CD8-positive, alpha-beta memory T cell (primary cell): Measurements from ENCODE around the gene AHNAK. TPM values are rescaled to one million over a fixed set of nuclear protein-coding genes. Genes with fewer than 3 reads are reported as not detected.
A peak's percentile ranks its signal among the peaks of the same experiment; 100 is the strongest.

ENCODE experiments used
- CTCF ChIA-PET: fragments of 350-600 bp; sonication (Branson Sonifier 250); formaldehyde crosslinking; loops from one replicate; lab custom pipeline; 2021; ENCODE audit warnings: antibody characterized with exemption; lab: Charles Lee
- POLR2A ChIA-PET: fragments of 350-600 bp; sonication (Branson Sonifier 250); formaldehyde crosslinking; loops from one replicate; lab custom pipeline; 2021; ENCODE audit warnings: antibody characterized with exemption; lab: Charles Lee
- DNase-seq, 5 donors: peaks; one replicate each; pipeline versions ENCODE4 v3.0.0 to v3.0.0-alpha.2; 2020 to 2022; ENCODE audit warnings: mixed read lengths in 1 of 5
- H3K27ac ChIP-seq: one replicate; pipeline ENCODE4 v1.7.0; 2013; ENCODE audit warnings: low read depth, mild to moderate bottlenecking, low read length, moderate library complexity
- H3K27me3 ChIP-seq: 2 replicates; pipeline ENCODE4 v1.7.0; 2013; ENCODE audit warnings: low read length, mild to moderate bottlenecking; ENCODE audit not compliant: insufficient read depth, poor library complexity, severe bottlenecking
- H3K36me3 ChIP-seq: 2 replicates; pipeline ENCODE4 v1.7.0; 2013; ENCODE audit warnings: mild to moderate bottlenecking, low read length, moderate library complexity; ENCODE audit not compliant: insufficient read depth
- H3K4me1 ChIP-seq: 2 replicates; pipeline ENCODE4 v1.7.0; 2013; ENCODE audit warnings: mild to moderate bottlenecking, low read length, moderate library complexity; ENCODE audit not compliant: insufficient read depth
- H3K4me3 ChIP-seq: 2 replicates; pipeline ENCODE4 v1.7.0; 2013; ENCODE audit warnings: mild to moderate bottlenecking, low read length
- H3K9me3 ChIP-seq: 2 replicates; pipeline ENCODE4 v1.7.0; 2013; ENCODE audit warnings: mild to moderate bottlenecking, low read length
- H3K27ac Mint-ChIP-seq, 8 donors: one replicate each; pipeline ENCODE4 v1.8.0; 2020 to 2021; ENCODE audit warnings: mixed read lengths in 8 of 8, mild to moderate bottlenecking in 6 of 8, inconsistent platforms in 3 of 8, moderate library complexity in 3 of 8
- H3K27me3 Mint-ChIP-seq, 2 donors: one replicate each; pipeline ENCODE4 v1.8.0; 2020 to 2021; ENCODE audit warnings: mixed read lengths in 2 of 2, mild to moderate bottlenecking in 1 of 2, moderate library complexity in 1 of 2
- H3K36me3 Mint-ChIP-seq, 3 donors: one replicate each; pipeline ENCODE4 v1.8.0; 2020 to 2021; ENCODE audit warnings: mixed read lengths in 3 of 3, inconsistent platforms in 1 of 3, mild to moderate bottlenecking in 1 of 3
- H3K4me1 Mint-ChIP-seq, 3 donors: one replicate each; pipeline ENCODE4 v1.8.0; 2020 to 2021; ENCODE audit warnings: mixed read lengths in 3 of 3, inconsistent platforms in 1 of 3, mild to moderate bottlenecking in 1 of 3
- H3K4me3 Mint-ChIP-seq, 7 donors: one replicate each; pipeline ENCODE4 v1.8.0; 2020 to 2021; ENCODE audit warnings: mixed read lengths in 7 of 7, mild to moderate bottlenecking in 6 of 7, moderate library complexity in 4 of 7, inconsistent platforms in 2 of 7
- H3K9me3 Mint-ChIP-seq, 5 donors: one replicate each; pipeline ENCODE4 v1.8.0; 2020 to 2022; ENCODE audit warnings: mixed read lengths in 5 of 5, mild to moderate bottlenecking in 3 of 5, moderate library complexity in 2 of 5, inconsistent platforms in 1 of 5
- polyA plus RNA-seq: library from polyadenylated mRNA; unstranded; fragments of 300-500 nt; fragmentation: Illumina TruSeq; gene quantifications from one replicate; pipeline ENCODE4 v1.2.3, GENCODE V29; 2021
- total RNA-seq, 2 experiments: library from RNA; stranded (reverse); gene quantifications; one replicate each; pipeline ENCODE4 v1.2.3, GENCODE V29; 2021

AHNAK gene
- total and polyA plus RNA-seq, 3 experiments from 2014 or later: 125 to 193 (median 187) TPM

DNA sequence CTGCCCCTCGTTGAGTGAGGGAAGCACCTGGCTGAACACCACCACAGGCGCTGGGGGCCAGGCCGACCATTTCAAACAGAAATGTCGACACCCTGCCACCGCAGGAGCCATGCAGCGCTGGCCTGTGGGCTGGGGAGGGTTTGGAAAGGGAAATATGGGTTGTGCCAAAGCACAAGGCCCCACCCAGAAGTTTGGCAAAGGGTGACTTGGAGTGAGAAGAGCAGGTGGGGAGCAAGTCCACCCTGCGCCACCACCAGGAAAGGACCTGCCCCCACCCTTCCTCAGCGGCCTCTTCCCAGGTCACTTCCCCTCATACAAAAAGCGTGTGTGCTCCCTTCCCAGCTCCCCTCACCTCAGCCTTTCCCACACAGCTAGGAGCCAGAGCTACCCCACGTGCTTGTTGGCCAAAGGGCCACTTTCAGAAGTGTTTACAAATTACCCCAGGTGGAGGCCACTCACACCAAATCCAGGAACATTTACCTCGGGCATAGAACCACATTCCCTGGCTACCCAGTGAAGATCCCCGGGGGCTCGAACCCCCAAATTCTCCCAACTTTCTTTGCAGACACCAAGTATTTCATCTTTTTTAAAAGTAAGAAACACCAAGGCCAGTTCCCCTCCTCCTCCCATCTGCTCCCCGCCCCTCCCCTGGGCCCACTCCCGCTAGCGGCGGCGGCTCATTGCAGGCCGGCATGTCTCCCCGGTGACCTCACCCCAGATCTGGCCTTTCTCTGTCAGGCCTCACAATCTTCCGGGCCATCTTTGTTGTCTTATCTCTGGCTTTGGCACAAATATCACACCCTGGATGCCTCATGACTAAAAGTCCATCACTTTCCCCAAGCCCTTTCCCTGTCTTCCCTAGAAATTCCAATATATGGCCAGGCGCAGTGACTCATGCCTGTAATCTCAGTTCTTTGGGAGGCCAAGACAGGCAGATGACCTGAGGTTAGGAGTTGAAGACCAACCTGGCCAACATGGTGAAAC lies 148.3 kb downstream of the AHNAK start:
- Mint-ChIP-seq H3K4me3 (no peak overlapping the region), H3K27me3 (peaks cover 0 to 2% of the 10 kb centered on the region in 2 donors), H3K36me3 (no peaks in the 10 kb centered on the region), H3K9me3 (no peaks in the 10 kb centered on the region), H3K4me1 (peaks cover 30 to 46% (median 31%) of the 10 kb centered on the region in 3 donors), H3K27ac (peak overlapping the region in 4 of 8 donors; percentile 23 to 56 (median 52))
- no peaks in the 10 kb centered on the region for H3K9me3 ChIP-seq
- POLR2A ChIA-PET: no interaction called here
- CTCF ChIA-PET: interaction anchor here (4.5 kb wide), 1 partner anchor 26 kb away, joined by 26 read pairs; no protein-coding TSS in a partner anchor
- DNase-seq: peak in 1 of 5 donors; percentile 27
- no peak overlapping the region for H3K27ac ChIP-seq
- H3K4me1 ChIP-seq: peaks cover 47% of the 10 kb centered on the region
- no peaks in the 10 kb centered on the region for H3K36me3 ChIP-seq
- H3K4me3 ChIP-seq: no peak overlapping the region
- H3K27me3 ChIP-seq: no peaks in the 10 kb centered on the region

DNA sequence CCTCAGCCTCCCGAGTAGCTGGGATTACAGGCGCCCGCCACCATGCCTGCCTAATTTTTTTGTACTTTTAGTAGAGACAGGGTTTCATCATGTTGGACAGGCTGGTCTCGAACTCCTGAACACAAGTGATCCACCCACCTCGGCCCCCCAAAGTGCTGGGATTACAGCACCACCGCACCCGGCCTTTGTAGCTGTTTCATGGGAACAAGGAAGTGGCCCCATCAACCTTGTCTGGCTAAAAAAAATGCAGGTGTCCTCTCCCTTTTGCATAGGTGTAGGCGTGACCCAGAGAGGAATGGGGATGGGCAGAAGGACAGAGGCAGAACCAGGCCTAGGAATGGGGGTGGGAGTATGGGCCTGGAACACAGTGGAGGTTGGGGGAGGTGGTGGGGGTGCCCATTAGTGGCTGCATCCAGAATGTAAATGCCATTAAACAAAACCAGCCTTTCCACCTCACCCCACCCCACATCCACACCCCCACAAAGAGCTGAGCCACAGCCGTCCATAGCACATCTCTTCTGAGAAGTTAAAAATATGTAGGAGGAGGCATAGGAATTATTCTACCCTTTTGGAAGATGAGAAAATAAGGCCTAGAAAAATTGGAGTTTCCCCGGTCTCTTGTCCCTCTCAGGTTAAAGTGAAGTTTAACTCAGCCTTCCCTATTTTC lies 150.6 kb downstream of the AHNAK start:
- H3K4me1 Mint-ChIP-seq: peaks cover 11 to 27% (median 16%) of the 10 kb centered on the region in 3 donors
- DNase-seq: peak in 1 of 5 donors; percentile 18
- H3K4me3 Mint-ChIP-seq: no peak overlapping the region
- peaks cover 0 to 2% of the 10 kb centered on the region in 2 donors for H3K27me3 Mint-ChIP-seq
- Histone ChIP-seq H3K4me3 (no peak overlapping the region), H3K9me3 (no peaks in the 10 kb centered on the region), H3K27ac (peak overlapping the region; percentile 53), H3K36me3 (no peaks in the 10 kb centered on the region), H3K4me1 (peaks cover 28% of the 10 kb centered on the region), H3K27me3 (no peaks in the 10 kb centered on the region)
- POLR2A ChIA-PET: no interaction called here
- peak overlapping the region in 2 of 8 donors; percentile 36 to 38 for H3K27ac Mint-ChIP-seq
- CTCF ChIA-PET: interaction anchor here (0.9 to 3.4 kb wide), 16 partner anchors 10 to 224 kb away, joined by 3 to 37 read pairs (median 6); partner anchors contain the start of gene ASRGL1
- H3K9me3 Mint-ChIP-seq: no peaks in the 10 kb centered on the region
- no peaks in the 10 kb centered on the region for H3K36me3 Mint-ChIP-seq

DNA sequence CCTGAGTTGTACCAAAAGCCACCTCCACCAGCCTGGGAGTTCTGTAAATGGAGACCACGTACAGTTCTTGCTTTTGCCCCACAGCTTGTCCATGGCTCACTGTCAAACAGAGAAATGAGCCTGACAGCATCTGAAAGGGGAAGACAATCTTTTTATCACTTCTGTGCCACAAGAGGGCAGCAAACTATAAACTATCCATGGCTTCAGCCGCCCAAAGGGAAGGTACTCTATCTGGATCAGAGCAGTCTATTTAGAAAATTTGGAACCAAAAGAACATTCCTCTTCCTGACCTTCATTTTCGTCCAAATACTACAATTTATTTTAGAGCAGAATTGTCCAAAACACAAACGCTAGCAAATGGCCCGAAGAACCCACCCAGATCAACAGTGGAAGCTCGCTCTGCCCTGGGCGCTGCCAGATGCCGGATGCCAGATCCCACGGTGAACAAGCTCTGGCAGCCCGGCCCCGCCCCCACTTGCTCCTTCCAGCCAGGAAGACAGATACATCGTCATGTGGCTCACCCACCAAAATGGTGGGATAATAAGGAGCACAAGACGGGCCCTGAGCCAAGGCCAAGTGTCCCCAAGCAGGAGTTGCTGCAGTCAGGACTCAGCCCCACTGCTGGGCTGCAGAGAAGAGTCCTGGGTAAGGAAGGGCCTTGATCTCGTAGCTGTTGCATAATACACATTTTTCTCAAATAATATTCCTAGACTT lies 151.6 kb downstream of the AHNAK start:
- no peaks in the 10 kb centered on the region for H3K9me3 Mint-ChIP-seq
- H3K4me3 ChIP-seq: no peak overlapping the region
- no peak overlapping the region for H3K4me3 Mint-ChIP-seq
- H3K27me3 Mint-ChIP-seq: peaks cover 0 to 2% of the 10 kb centered on the region in 2 donors
- H3K27ac Mint-ChIP-seq: no peak overlapping the region
- H3K4me1 Mint-ChIP-seq: peaks cover 10 to 20% (median 16%) of the 10 kb centered on the region in 3 donors
- ChIA-PET POLR2A (interaction anchor here (0.6 to 0.7 kb wide), 2 partner anchors 66 to 67 kb away, joined by 4 to 7 read pairs; no protein-coding TSS in a partner anchor), CTCF (interaction anchor here (0.6 to 3.4 kb wide), 28 partner anchors 8 to 468 kb away, joined by 3 to 37 read pairs (median 4); partner anchors contain the start of genes ASRGL1 and TMEM179B)
- peaks cover 19% of the 10 kb centered on the region for H3K4me1 ChIP-seq
- no peak overlapping the region for H3K27ac ChIP-seq
- no peaks in the 10 kb centered on the region for H3K9me3 ChIP-seq
- no peaks in the 10 kb centered on the region for H3K36me3 ChIP-seq
- peak; percentile 22 to 62 (median 52) for DNase-seq
- no peaks in the 10 kb centered on the region for H3K27me3 ChIP-seq
- H3K36me3 Mint-ChIP-seq: no peaks in the 10 kb centered on the region

DNA sequence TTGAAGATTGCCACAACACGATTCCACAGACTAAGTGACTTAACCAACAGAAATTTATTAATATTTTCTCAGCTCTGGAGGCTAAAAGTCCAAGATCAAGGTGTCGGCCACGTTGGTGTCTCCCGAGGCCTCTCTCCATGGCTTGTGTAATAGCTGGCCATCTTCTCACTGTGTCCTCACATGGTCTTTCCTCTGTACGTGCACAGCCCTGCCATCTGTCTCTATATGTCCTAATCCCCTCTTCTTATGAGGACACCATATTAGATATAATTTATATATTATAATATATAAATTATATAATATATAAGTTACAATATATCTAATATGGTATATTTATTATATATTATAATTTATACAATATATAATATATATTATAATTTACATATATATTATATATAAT lies 152.9 kb downstream of the AHNAK start:
- no peak overlapping the region for H3K4me3 Mint-ChIP-seq

DNA sequence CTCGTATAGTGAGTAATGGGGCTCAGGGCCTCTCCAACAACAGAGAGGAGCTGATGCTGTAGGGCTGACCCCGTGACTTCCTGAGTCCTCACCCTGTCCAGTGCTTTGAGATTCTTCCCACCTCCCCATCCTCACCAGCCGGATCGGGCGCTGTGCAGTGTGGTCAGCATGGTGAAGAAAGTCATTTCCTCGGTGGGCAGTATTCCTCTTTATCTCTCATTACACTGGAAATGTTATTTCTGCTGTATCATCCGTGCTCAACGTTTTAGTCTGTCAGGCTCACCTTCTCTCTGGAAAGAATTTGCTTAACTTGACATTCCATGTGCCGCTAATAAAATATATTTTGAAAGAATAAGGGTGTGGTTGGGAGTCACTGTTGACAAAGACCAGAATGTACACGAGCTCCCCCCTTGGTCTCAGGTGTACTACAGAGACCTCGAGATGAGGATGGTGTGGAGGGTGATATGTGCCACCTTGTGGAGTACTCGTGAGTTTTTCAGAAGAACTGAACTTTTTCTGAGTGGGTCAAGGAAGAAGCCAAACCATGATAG lies 153.5 kb downstream of the AHNAK start:
- Mint-ChIP-seq H3K27ac (peak overlapping the region in 5 of 8 donors; percentile 24 to 62 (median 47)), H3K36me3 (no peaks in the 10 kb centered on the region), H3K9me3 (no peaks in the 10 kb centered on the region), H3K4me1 (peaks cover 7 to 12% (median 12%) of the 10 kb centered on the region in 3 donors), H3K4me3 (no peak overlapping the region), H3K27me3 (peaks cover 0 to 2% of the 10 kb centered on the region in 2 donors)
- Histone ChIP-seq H3K4me1 (peaks cover 4% of the 10 kb centered on the region), H3K9me3 (no peaks in the 10 kb centered on the region), H3K4me3 (no peak overlapping the region), H3K27ac (no peak overlapping the region), H3K27me3 (no peaks in the 10 kb centered on the region), H3K36me3 (no peaks in the 10 kb centered on the region)
- ChIA-PET POLR2A (no interaction called here), CTCF (interaction anchor here (0.6 to 3.4 kb wide), 18 partner anchors 10 to 393 kb away, joined by 3 to 23 read pairs (median 4); partner anchors contain the start of genes AHNAK and ASRGL1)
- DNase-seq: peak in 3 of 5 donors; percentile 21 to 59 (median 29)

More for the DNA sequence above, 152.9 kb downstream of the AHNAK start:
- Mint-ChIP-seq H3K27me3 (peaks cover 0 to 2% of the 10 kb centered on the region in 2 donors), H3K9me3 (no peaks in the 10 kb centered on the region), H3K4me1 (peaks cover 7 to 12% (median 12%) of the 10 kb centered on the region in 3 donors), H3K36me3 (no peaks in the 10 kb centered on the region), H3K27ac (no peak overlapping the region)
- Histone ChIP-seq H3K27me3 (no peaks in the 10 kb centered on the region), H3K36me3 (no peaks in the 10 kb centered on the region), H3K27ac (no peak overlapping the region), H3K4me1 (peaks cover 6% of the 10 kb centered on the region), H3K4me3 (no peak overlapping the region), H3K9me3 (no peaks in the 10 kb centered on the region)
- POLR2A ChIA-PET: no interaction called here
- CTCF ChIA-PET: interaction anchor here (0.8 to 3.4 kb wide), 18 partner anchors 9 to 469 kb away, joined by 3 to 37 read pairs (median 6); partner anchors contain the start of genes AHNAK and ASRGL1
- DNase-seq: no peak

DNA sequence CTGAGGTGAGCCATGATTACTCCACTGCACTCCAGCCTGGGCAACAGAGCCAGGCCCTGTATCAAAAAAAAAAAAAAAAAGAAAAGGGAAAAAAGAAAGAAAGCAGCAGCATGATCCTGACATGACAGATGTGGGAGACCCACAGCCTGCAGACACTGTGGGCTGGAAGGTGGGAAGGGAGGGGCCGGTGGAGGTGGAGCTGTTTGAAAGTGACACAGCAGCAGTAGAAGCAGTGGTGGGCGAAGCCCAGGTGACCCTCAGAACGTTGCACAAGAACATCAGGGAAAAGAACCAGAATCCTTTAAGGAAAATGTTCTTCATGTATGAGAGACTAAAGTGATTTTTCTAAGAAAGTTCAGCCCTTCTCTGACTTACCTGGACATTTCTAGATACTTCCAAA lies 154.1 kb downstream of the AHNAK start:
- Mint-ChIP-seq H3K9me3 (no peaks in the 10 kb centered on the region), H3K4me3 (no peak overlapping the region), H3K27ac (no peak overlapping the region), H3K36me3 (no peaks in the 10 kb centered on the region), H3K27me3 (peaks cover 0 to 2% of the 10 kb centered on the region in 2 donors), H3K4me1 (peaks cover 8 to 15% (median 14%) of the 10 kb centered on the region in 3 donors)
- no peaks in the 10 kb centered on the region for H3K9me3 ChIP-seq
- no peak overlapping the region for H3K27ac ChIP-seq
- no peaks in the 10 kb centered on the region for H3K36me3 ChIP-seq
- no peak for DNase-seq
- no peak overlapping the region for H3K4me3 ChIP-seq
- ChIA-PET POLR2A (interaction anchor here (0.6 kb wide), 1 partner anchor 165 kb away, joined by 3 read pairs; no protein-coding TSS in a partner anchor), CTCF (interaction anchor here (0.8 to 3.4 kb wide), 14 partner anchors 9 to 393 kb away, joined by 3 to 23 read pairs (median 5); partner anchors contain the start of genes AHNAK and ASRGL1)
- H3K4me1 ChIP-seq: peaks cover 4% of the 10 kb centered on the region
- H3K27me3 ChIP-seq: no peaks in the 10 kb centered on the region
